Ascending aorta (tissue), 2 donors: ENCODE measurements around the gene RAB6A. TPM values are rescaled to one million over a fixed set of nuclear protein-coding genes. Genes with fewer than 3 reads are reported as not detected.

Source experiments
- DNase-seq, 2 donors: peaks; one replicate each; pipeline ENCODE4 v3.0.0-alpha.2; 2019; ENCODE audit warnings: low spot score in 2 of 2
- H3K27ac ChIP-seq, 2 donors: fragments of 200-600 bp; sonication (generic); one replicate each; pipeline ENCODE4 v1.5.1; 2016 to 2017; ENCODE audit warnings: mild to moderate bottlenecking in 1 of 2
- H3K27me3 ChIP-seq: fragments of 200-600 bp; sonication (generic); one replicate; pipeline ENCODE4 v1.5.1; 2017
- H3K36me3 ChIP-seq, 2 donors: fragments of 200-600 bp; sonication (generic); one replicate each; pipeline ENCODE4 v1.5.1; 2016
- H3K4me1 ChIP-seq, 2 donors: fragments of 200-600 bp; sonication (generic); one replicate each; pipeline ENCODE4 v1.5.1; 2016 to 2017; ENCODE audit warnings: mild to moderate bottlenecking in 1 of 2
- H3K4me3 ChIP-seq, 2 donors: fragments of 200-600 bp; sonication (generic); one replicate each; pipeline ENCODE4 v1.5.1; 2016 to 2017; ENCODE audit warnings: mild to moderate bottlenecking in 1 of 2
- H3K9me3 ChIP-seq, 2 donors: fragments of 200-600 bp; sonication (generic); one replicate each; pipeline ENCODE4 v1.5.1; 2016
- CTCF ChIP-seq, 3 experiments: fragments of 200-600 bp in 2 of 3; fragments of 450-650 bp in 1 of 3; sonication (generic) in 2 of 3; IDR thresholded peaks; one replicate each; pipeline ENCODE4 v1.5.1; 2016 to 2019; ENCODE audit warnings: antibody characterized with exemption in 3 of 3, mild to moderate bottlenecking in 1 of 3, moderate library complexity in 1 of 3
- intact Hi-C: fragments of 100-400 bp; cut with DNase I; formaldehyde crosslinking; loops from one replicate; pipeline ENCODE4 v1.15.1; 2023
- total RNA-seq: library from RNA; depleted of rRNA; stranded (reverse); fragments of >200 nt; gene quantifications from one replicate; pipeline ENCODE4 v1.1.0, GENCODE V29; 2016

Gene RAB6A
- total RNA-seq, 1 donor from 2014 or later, result 86.3 TPM

GRCh38 chr11:73652046-73652730 lies 108.7 kb downstream of the RAB6A start:
- no peak for TF ChIP-seq CTCF (IDR thresholded peaks at IDR 0.05)
- H3K4me1 ChIP-seq, result no peaks in the 10 kb centered on the region
- H3K9me3 ChIP-seq, result no peaks in the 10 kb centered on the region
- no peak for DNase-seq
- H3K4me3 ChIP-seq, result no peak overlapping the region
- H3K27me3 ChIP-seq, result no peaks in the 10 kb centered on the region
- no peaks in the 10 kb centered on the region for H3K36me3 ChIP-seq
- intact Hi-C loops, result no loop called here
- no peak overlapping the region for H3K27ac ChIP-seq

- Histone ChIP-seq H3K36me3 (no peaks in the 10 kb centered on the region), H3K27ac (no peak overlapping the region), H3K4me3 (no peak overlapping the region), H3K4me1 (no peaks in the 10 kb centered on the region), H3K27me3 (no peaks in the 10 kb centered on the region), H3K9me3 (no peaks in the 10 kb centered on the region)
- intact Hi-C loops, result no loop called here
- no peak for TF ChIP-seq CTCF (IDR thresholded peaks at IDR 0.05)
- DNase-seq, result no peak
These were observed 109.2 kb downstream of the RAB6A start for GRCh38 chr11:73651661-73652045.

GRCh38 chr11:73651252-73651651 lies 109.6 kb downstream of the RAB6A start:
- no peak overlapping the region for H3K27ac ChIP-seq
- intact Hi-C loops, result no loop called here

GRCh38 chr11:73650400-73650799 lies 110.5 kb downstream of the RAB6A start:
- intact Hi-C loops, result no loop called here
- Histone ChIP-seq H3K9me3 (no peaks in the 10 kb centered on the region), H3K36me3 (no peaks in the 10 kb centered on the region), H3K4me1 (no peaks in the 10 kb centered on the region), H3K4me3 (no peak overlapping the region), H3K27ac (no peak overlapping the region), H3K27me3 (no peaks in the 10 kb centered on the region)
- DNase-seq, result no peak
- no peak for TF ChIP-seq CTCF (IDR thresholded peaks at IDR 0.05)

More at GRCh38 chr11:73651252-73651651, 109.6 kb downstream of the RAB6A start:
- Histone ChIP-seq H3K9me3 (no peaks in the 10 kb centered on the region), H3K4me1 (no peaks in the 10 kb centered on the region), H3K4me3 (no peak overlapping the region), H3K36me3 (no peaks in the 10 kb centered on the region), H3K27me3 (no peaks in the 10 kb centered on the region)
- no peak for TF ChIP-seq CTCF (IDR thresholded peaks at IDR 0.05)
- no peak for DNase-seq

GRCh38 chr11:73649206-73649605 lies 111.7 kb downstream of the RAB6A start:
- Histone ChIP-seq H3K4me1 (no peaks in the 10 kb centered on the region), H3K27ac (no peak overlapping the region), H3K4me3 (no peak overlapping the region), H3K9me3 (no peaks in the 10 kb centered on the region), H3K36me3 (no peaks in the 10 kb centered on the region), H3K27me3 (no peaks in the 10 kb centered on the region)
- intact Hi-C loops, result no loop called here
- no peak for DNase-seq
- TF ChIP-seq CTCF (IDR thresholded peaks at IDR 0.05), result no peak
